WI38 (cell line): ENCODE results near the gene ATP6V1C2.

ENCODE experiments used
- H3K4me3 ChIP-seq: 2 replicates; pipeline ENCODE4 v1.5.1; 2011; ENCODE audit warnings: low read depth, mild to moderate bottlenecking, control low read depth, low read length
- TF ChIP-seq, protein P1 (sequence below): IDR thresholded peaks from 2 replicates; pipeline ENCODE4 v1.5.1; 2012; ENCODE audit warnings: low read depth, mild to moderate bottlenecking, control low read depth, low read length

ATP6V1C2 gene

GRCh38 chr2:10760794-10761504 is 39.5 kb downstream of the ATP6V1C2 start:
- H3K4me3 ChIP-seq, result no peak overlapping the region
- TF ChIP-seq, protein P1, sequence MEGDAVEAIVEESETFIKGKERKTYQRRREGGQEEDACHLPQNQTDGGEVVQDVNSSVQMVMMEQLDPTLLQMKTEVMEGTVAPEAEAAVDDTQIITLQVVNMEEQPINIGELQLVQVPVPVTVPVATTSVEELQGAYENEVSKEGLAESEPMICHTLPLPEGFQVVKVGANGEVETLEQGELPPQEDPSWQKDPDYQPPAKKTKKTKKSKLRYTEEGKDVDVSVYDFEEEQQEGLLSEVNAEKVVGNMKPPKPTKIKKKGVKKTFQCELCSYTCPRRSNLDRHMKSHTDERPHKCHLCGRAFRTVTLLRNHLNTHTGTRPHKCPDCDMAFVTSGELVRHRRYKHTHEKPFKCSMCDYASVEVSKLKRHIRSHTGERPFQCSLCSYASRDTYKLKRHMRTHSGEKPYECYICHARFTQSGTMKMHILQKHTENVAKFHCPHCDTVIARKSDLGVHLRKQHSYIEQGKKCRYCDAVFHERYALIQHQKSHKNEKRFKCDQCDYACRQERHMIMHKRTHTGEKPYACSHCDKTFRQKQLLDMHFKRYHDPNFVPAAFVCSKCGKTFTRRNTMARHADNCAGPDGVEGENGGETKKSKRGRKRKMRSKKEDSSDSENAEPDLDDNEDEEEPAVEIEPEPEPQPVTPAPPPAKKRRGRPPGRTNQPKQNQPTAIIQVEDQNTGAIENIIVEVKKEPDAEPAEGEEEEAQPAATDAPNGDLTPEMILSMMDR, result no peak

- no peak overlapping the region for H3K4me3 ChIP-seq
- TF ChIP-seq, protein P1, result no peak
Measured at GRCh38 chr2:10761591-10761990, 40.2 kb downstream of the ATP6V1C2 start.

DNA sequence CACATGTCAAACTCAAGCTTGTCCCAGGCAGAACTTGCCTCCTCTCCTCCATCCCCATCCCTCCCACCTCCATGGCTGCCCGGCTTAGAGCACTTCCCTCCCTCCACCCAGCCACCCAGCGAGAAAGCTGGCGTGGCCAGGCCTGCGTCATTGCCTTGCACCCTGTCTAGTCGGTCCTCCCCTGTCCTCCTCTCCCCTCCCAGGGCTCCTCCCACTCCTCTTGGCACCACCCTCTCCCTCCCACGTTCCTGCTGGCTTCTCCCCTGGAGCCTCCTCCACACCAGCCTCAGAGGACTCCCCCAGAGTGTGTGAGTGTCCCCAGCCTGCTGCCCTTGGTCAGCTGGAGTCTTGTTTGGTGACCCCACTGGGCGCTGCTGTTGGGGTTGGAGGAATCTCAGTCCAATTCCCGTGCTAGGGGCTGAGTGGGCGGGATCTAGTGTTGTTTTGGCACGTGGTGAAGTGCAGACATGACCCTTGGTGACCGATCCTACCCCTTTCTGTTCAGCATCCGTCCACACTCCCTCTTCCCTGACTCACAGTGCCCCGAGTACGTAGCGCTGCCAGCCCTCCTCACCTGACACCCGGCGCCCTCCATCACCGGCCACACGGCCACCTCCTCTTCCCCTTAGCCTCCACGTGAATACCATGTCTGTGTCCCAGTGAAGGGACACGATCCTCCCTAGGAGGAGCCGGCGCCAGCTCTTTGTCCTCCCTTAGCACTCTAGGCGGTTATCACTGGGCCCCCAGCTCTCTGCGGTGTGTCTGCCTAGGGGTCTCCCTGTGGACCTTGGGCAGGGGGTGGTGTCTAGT is 41.4 kb downstream of the ATP6V1C2 start:
- no peak overlapping the region for H3K4me3 ChIP-seq
- TF ChIP-seq, protein P1, result no peak

DNA sequence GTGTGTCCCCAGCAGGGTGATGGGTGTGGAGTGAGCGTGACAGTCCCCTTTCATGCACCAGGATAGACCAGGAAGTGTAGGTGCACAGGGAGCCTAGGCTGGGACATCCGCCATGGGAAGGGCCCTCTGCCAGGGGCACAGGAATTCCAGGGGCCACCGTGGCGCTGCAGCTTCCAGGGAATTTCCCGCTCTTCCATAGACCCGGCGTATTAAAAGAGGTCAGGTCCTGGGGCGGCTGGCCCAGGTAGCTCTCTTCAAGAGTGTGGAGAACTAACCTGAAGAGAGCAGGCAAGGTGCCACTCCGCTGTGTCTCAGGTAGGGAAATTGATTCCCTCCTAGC is 42.0 kb downstream of the ATP6V1C2 start:
- H3K4me3 ChIP-seq, result no peak overlapping the region
- TF ChIP-seq, protein P1, result no peak

DNA sequence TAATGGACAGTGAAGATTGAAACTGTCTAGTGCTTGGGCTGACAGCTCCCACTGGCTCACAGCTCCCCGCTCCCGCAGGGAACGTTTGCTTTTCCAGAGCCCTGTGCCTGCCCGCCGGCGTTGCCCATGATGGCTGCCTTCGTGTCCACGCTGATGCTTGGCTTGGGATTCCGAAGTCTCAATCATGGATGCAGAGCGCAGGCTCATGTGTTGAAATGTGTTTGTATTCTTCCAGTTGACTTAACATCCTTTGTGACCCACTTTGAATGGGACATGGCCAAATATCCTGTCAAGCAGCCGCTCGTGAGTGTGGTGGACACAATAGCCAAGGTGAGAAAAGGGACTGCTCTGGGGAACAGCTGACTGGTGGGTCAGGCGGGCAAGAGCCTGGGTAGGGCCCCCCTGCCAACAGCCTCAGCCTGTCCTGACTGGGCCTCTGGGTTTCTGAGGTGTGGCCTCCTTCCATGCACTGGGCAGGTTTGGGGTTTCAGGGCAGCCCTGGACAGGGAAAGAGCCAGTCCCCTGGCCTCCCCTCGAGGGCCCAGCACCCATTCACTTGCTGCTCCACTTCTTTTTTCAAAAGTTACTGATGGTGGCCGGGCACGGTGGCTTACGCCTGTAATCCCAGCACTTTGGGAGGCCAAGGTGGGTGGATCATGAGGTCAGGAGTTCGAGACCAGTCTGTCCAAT is 42.8 kb downstream of the ATP6V1C2 start:
- no peak overlapping the region for H3K4me3 ChIP-seq

DNA sequence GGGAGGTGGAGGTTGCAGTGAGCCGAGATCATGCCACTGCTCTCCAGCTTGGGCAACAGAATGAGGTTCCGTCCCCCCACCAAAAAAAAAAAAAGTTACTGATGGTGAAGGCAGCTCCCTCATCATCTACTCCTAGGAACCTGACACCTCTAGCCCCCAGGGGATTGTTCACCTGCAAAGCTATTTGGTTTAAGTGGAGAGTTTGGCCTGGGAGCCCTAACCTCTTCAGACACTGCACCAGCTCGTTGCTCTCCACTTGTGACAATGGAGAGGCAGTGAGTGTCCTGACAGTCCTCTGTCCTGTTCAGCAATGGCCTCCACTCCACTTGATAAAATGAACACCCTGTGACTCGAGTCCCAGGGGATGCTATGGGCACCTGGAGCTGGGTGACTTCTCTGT is 43.5 kb downstream of the ATP6V1C2 start:
- TF ChIP-seq, protein P1, result no peak
- no peak overlapping the region for H3K4me3 ChIP-seq

More for the DNA sequence above, 42.8 kb downstream of the ATP6V1C2 start:
- TF ChIP-seq, protein P1, result no peak
